ENCODE data around the gene CNBD2. TPM values are rescaled to one million over a fixed set of nuclear protein-coding genes. Genes with fewer than 3 reads are reported as not detected.

The CNBD2 gene
- total and polyA plus RNA-seq, 12 donors = 2.1 to 18.0 (median 3.2) TPM

GRCh38 chr20:35963878-35964277 lies 4.5 kb upstream of the CNBD2 start:
- Histone ChIP-seq H3K4me3 (no peak overlapping the region), H3K27me3 (no peaks in the 10 kb centered on the region), H3K4me1 (no peaks in the 10 kb centered on the region), H3K27ac (no peak overlapping the region), H3K9me3 (no peaks in the 10 kb centered on the region), H3K36me3 (no peaks in the 10 kb centered on the region)
- no peak for TF ChIP-seq CTCF (IDR thresholded peaks at IDR 0.05)
- 90 to 95% methylated on average over 4 of the region's 4 CpGs for WGBS, 2 donors
- DNase-seq (no peak), ATAC-seq (no peak)
- intact Hi-C loops (cut with DNase I) = no loop called here

- H3K36me3 ChIP-seq = no peaks in the 10 kb centered on the region
- no peaks in the 10 kb centered on the region for H3K27me3 ChIP-seq
- no peak for TF ChIP-seq CTCF (IDR thresholded peaks at IDR 0.05)
- H3K9me3 ChIP-seq = peaks cover 0 to 10% (median 0%) of the 10 kb centered on the region in 11 donors
- no peak overlapping the region for H3K27ac ChIP-seq
- 55 to 66% methylated on average over 1 of the region's 1 CpG for WGBS, 2 donors
- DNase-seq (no peak), ATAC-seq (no peak)
- intact Hi-C loops (cut with DNase I) = no loop called here
- no peak overlapping the region for H3K4me3 ChIP-seq
- no peaks in the 10 kb centered on the region for H3K4me1 ChIP-seq
Measured at GRCh38 chr20:35968930-35969329, 540 bp downstream of the CNBD2 start.

- WGBS, 2 donors = 97 to 98% methylated on average over 2 of the region's 2 CpGs
- TF ChIP-seq CTCF (IDR thresholded peaks at IDR 0.05) = no peak
- Histone ChIP-seq H3K27ac (no peak overlapping the region), H3K36me3 (no peaks in the 10 kb centered on the region), H3K4me1 (no peaks in the 10 kb centered on the region), H3K9me3 (peaks cover 0 to 10% (median 0%) of the 10 kb centered on the region in 11 donors), H3K4me3 (no peak overlapping the region), H3K27me3 (no peaks in the 10 kb centered on the region)
- intact Hi-C loops (cut with DNase I) = no loop called here
- no peak for DNase-seq
- no peak for ATAC-seq
Measured at GRCh38 chr20:35971981-35972380, 3.6 kb downstream of the CNBD2 start.

GRCh38 chr20:35972462-35972861 lies 4.1 kb downstream of the CNBD2 start:
- Histone ChIP-seq H3K27me3 (no peaks in the 10 kb centered on the region), H3K4me3 (no peak overlapping the region), H3K4me1 (peaks cover 0 to under 1% (median 0%) of the 10 kb centered on the region in 9 donors), H3K9me3 (peaks cover 0 to 10% (median 0%) of the 10 kb centered on the region in 11 donors), H3K36me3 (no peaks in the 10 kb centered on the region), H3K27ac (no peak overlapping the region)
- 86 to 92% methylated on average over 4 of the region's 4 CpGs for WGBS, 2 donors
- no peak for DNase-seq
- no peak for TF ChIP-seq CTCF (IDR thresholded peaks at IDR 0.05)
- intact Hi-C loops (cut with DNase I) = no loop called here
- ATAC-seq = no peak
